ENCODE results near the gene EMILIN2. TPM values are rescaled to one million over a fixed set of nuclear protein-coding genes. Genes with fewer than 3 reads are reported as not detected.

Gene EMILIN2
- total and polyA plus RNA-seq, 9 of the 15 experiments (the other 6 are each of a cell fraction or from before 2014, with no cell fraction given): 0.01 to 0.40 (median 0.19) TPM

GRCh38 chr18:2911533-2911932 lies 64.7 kb downstream of the EMILIN2 start (continued):
- no peak for TF ChIP-seq CLOCK (CRISPR knock-in tag; IDR thresholded peaks at IDR 0.05; ENCODE audit: borderline replicate concordance)
- TF ChIP-seq NR4A1 (CRISPR knock-in tag; IDR thresholded peaks at IDR 0.05): no peak
- no peak for TF ChIP-seq NR4A1 (tag; IDR thresholded peaks at IDR 0.05)
- TF ChIP-seq GATAD2A (IDR thresholded peaks at IDR 0.05): no peak
- no peak for TF ChIP-seq NR3C1 (CRISPR knock-in tag; IDR thresholded peaks at IDR 0.05)
- TF ChIP-seq MITF (IDR thresholded peaks at IDR 0.05): no peak
- TF ChIP-seq CXXC5 (CRISPR knock-in tag; IDR thresholded peaks at IDR 0.05): no peak
- no peak for TF ChIP-seq CHD2 (IDR thresholded peaks at IDR 0.05; ENCODE audit: low read depth, low read length)
- no peak for TF ChIP-seq THAP12 (CRISPR knock-in tag; IDR thresholded peaks at IDR 0.05)
- TF ChIP-seq CEBPZ (IDR thresholded peaks at IDR 0.05; ENCODE audit: borderline replicate concordance, low read depth, low read length): no peak
- no peak for TF ChIP-seq HNRNPL (IDR thresholded peaks at IDR 0.05; ENCODE audit: low read depth, low read length)
